Suprapubic skin (tissue), 4 donors: ENCODE data around the gene TTC22. TPM values are rescaled to one million over a fixed set of nuclear protein-coding genes. Genes with fewer than 3 reads are reported as not detected.

ENCODE experiments used
- DNase-seq, 2 donors: peaks; one replicate each; pipeline ENCODE4 v3.0.0-alpha.2; 2019; ENCODE audit warnings: low spot score in 2 of 2
- H3K27ac ChIP-seq: fragments of 200-600 bp; sonication (generic); one replicate; pipeline ENCODE4 v1.5.1; 2019
- H3K27me3 ChIP-seq: fragments of 200-600 bp; sonication (generic); one replicate; pipeline ENCODE4 v1.5.1; 2019
- H3K36me3 ChIP-seq: fragments of 200-600 bp; sonication (generic); one replicate; pipeline ENCODE4 v1.5.1; 2019
- H3K4me1 ChIP-seq: fragments of 200-600 bp; sonication (generic); one replicate; pipeline ENCODE4 v1.5.1; 2019
- H3K4me3 ChIP-seq: fragments of 200-600 bp; sonication (generic); one replicate; pipeline ENCODE4 v1.5.1; 2019; ENCODE audit warnings: mild to moderate bottlenecking
- H3K9me3 ChIP-seq: fragments of 200-600 bp; sonication (generic); one replicate; pipeline ENCODE4 v1.5.1; 2019
- EP300 ChIP-seq: sonication (generic); formaldehyde crosslinking; IDR thresholded peaks from one replicate; pipeline ENCODE4 v1.6.1; 2017; ENCODE audit warnings: antibody characterized with exemption
- POLR2A ChIP-seq, 2 donors: fragments of 450-650 bp; IDR thresholded peaks; one replicate each; pipeline ENCODE4 v1.6.1; 2017; ENCODE audit warnings: antibody characterized with exemption in 2 of 2, mild to moderate bottlenecking in 2 of 2, moderate library complexity in 2 of 2
- POLR2AphosphoS5 ChIP-seq, 3 donors: sonication (generic); formaldehyde crosslinking; IDR thresholded peaks; one replicate each; pipeline ENCODE4 v1.6.1; 2017; ENCODE audit warnings: antibody characterized with exemption in 3 of 3
- WGBS: methylation state at CpG from one replicate; pipeline ENCODE4 v1.1.5; 2018; 5-methylcytosine and 5-hydroxymethylcytosine counted together
- total RNA-seq, 4 donors: library from RNA; depleted of rRNA; stranded (reverse); fragments of >200 nt; gene quantifications; one replicate each; pipeline ENCODE4 v1.1.0, GENCODE V29; 2016
- TF ChIP-seq, protein P1 (sequence below), 2 donors: fragments of 200-600 bp in 1 of 2; fragments of 450-650 bp in 1 of 2; sonication (generic) in 1 of 2; IDR thresholded peaks; one replicate each; pipeline ENCODE4 v1.5.1; 2016 to 2019; ENCODE audit warnings: antibody characterized with exemption in 2 of 2, mild to moderate bottlenecking in 1 of 2, moderate library complexity in 1 of 2

The TTC22 gene
- total RNA-seq, 4 donors from 2014 or later: 37.4 to 64.0 (median 58.0) TPM

DNA sequence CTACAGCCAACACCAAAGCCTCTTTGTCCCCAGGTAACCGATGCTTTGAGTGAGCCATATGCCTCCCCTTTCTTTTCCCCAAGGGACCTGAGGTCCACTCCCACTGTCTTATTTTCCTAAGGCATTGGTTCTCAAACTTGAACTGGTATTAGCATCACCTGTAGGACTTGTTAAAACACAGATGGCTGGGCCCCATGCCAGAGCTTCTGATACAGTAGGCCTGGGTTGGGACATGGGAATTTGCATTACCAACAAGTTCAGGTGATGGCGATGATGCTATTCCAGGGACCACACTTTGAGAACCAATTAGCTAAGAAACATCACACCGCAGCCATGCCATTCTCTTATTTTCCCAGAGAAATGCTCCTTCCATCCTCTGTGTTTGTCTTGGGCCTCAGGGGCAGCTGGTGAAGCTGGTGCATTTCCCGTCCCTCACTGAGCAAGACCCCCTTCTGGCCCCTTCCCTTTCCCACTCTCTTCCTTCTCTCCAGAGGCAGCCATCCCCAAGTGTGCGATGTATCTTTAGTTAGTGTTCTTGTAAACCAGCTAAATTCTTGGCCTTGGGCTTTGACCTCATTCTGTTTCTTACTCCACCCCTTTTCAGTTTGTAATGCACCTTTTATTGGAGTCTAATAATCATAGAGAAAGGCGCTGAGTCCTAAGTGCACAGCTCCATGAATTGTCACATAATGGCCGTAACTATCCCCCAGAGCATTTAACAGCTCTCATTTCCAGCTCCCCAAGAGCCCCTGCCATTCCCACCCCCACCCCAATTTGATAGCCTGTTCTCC is 14.2 kb upstream of the TTC22 start:
- TF ChIP-seq POLR2AphosphoS5 (IDR thresholded peaks at IDR 0.05) (no peak), EP300 (no peak), POLR2A (IDR thresholded peaks at IDR 0.05) (no peak)
- TF ChIP-seq, protein P1, sequence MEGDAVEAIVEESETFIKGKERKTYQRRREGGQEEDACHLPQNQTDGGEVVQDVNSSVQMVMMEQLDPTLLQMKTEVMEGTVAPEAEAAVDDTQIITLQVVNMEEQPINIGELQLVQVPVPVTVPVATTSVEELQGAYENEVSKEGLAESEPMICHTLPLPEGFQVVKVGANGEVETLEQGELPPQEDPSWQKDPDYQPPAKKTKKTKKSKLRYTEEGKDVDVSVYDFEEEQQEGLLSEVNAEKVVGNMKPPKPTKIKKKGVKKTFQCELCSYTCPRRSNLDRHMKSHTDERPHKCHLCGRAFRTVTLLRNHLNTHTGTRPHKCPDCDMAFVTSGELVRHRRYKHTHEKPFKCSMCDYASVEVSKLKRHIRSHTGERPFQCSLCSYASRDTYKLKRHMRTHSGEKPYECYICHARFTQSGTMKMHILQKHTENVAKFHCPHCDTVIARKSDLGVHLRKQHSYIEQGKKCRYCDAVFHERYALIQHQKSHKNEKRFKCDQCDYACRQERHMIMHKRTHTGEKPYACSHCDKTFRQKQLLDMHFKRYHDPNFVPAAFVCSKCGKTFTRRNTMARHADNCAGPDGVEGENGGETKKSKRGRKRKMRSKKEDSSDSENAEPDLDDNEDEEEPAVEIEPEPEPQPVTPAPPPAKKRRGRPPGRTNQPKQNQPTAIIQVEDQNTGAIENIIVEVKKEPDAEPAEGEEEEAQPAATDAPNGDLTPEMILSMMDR (IDR thresholded peaks at IDR 0.05): no peak
- Histone ChIP-seq H3K36me3 (no peaks in the 10 kb centered on the region), H3K4me3 (no peak overlapping the region), H3K9me3 (no peaks in the 10 kb centered on the region), H3K4me1 (peaks cover 28% of the 10 kb centered on the region), H3K27ac (no peak overlapping the region), H3K27me3 (no peaks in the 10 kb centered on the region)
- WGBS: 64% methylated on average over 7 of the region's 7 CpGs
- peak; percentile 54 to 72 for DNase-seq

DNA sequence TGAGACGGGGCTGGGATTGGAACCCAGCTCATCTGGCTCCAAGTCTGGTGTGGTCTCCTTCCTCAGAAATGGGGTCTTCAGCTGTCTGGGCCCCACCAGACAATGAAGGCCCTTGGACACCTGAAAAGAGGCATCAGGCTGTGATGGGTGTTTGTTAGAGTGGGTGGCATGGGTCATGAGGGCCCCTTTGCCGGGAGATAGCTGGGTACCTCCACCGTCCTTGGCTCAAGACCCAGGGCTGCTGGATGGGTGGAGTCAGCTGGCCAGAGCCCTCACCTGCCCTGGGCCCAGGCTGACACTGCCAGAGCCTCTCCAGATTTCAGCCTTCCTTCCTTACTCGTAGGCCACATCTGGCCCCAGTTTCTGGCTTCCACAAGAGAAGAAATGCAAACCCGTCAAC is 13.4 kb upstream of the TTC22 start:
- Histone ChIP-seq H3K4me3 (no peak overlapping the region), H3K36me3 (no peaks in the 10 kb centered on the region), H3K9me3 (no peaks in the 10 kb centered on the region), H3K4me1 (peaks cover 28% of the 10 kb centered on the region), H3K27me3 (no peaks in the 10 kb centered on the region), H3K27ac (no peak overlapping the region)
- 76% methylated on average over 5 of the region's 5 CpGs for WGBS
- DNase-seq: peak; percentile 33 to 65
- TF ChIP-seq EP300: no peak
- no peak for TF ChIP-seq POLR2A (IDR thresholded peaks at IDR 0.05)
- no peak for TF ChIP-seq POLR2AphosphoS5 (IDR thresholded peaks at IDR 0.05)
- TF ChIP-seq, protein P1 (IDR thresholded peaks at IDR 0.05): no peak

DNA sequence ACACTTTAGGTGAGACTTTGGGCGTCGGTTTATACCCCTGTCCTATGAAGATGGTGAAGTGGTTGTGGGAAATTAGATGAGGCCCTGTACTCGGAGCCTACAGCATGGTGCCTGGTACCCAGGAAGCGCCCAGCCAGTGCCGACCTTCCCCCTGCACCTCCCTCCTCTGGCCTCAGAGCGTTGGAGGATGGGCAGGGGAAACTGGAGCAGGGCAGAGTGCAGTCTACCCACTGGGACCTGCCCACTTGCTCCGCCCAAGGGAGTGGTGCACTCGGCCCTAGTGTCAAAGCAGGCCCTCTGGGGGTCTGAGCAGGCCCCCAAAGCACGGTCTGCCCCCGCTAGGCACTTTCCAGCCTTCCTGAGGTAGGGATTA is 13.0 kb upstream of the TTC22 start:
- peak; percentile 42 to 45 for DNase-seq
- no peak overlapping the region for H3K4me3 ChIP-seq

DNA sequence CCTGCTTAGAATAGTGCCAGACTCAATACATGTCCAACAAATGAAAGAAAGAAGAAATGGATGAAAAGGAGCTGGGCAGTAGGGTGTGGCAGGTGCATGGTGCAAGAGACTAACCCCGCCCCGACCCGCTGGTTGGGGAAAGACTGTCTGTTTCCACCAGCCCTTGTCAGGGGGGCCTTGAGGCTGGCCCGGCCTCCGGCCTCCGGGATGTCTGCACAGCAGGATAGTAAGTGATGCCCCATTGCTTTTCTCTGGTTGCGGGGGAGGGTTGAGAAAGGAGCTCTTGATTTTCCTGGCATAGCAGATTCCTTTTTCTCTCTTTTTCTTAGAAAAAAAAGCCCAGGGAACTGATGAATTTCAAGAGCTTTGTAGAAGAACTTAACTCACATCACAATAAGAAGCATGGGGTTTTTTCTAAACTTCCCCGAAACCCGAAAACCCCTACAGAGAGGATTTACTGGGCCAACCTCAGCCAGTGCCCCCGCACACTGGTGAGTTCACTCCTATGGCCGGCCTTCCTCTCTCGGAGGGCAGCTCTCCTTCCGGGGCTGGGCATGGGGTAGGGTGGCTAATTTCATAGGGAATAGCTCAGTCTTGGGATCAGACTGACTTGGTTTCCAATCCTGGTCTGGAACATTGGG is 12.5 kb upstream of the TTC22 start:
- 70% methylated on average over 13 of the region's 13 CpGs for WGBS
- no peak overlapping the region for H3K27ac ChIP-seq
- peak; percentile 38 to 67 for DNase-seq
- H3K4me3 ChIP-seq: no peak overlapping the region
- no peaks in the 10 kb centered on the region for H3K36me3 ChIP-seq
- H3K9me3 ChIP-seq: no peaks in the 10 kb centered on the region
- H3K4me1 ChIP-seq: peaks cover 19% of the 10 kb centered on the region
- no peak for TF ChIP-seq EP300
- no peaks in the 10 kb centered on the region for H3K27me3 ChIP-seq

More for the DNA sequence above, 13.0 kb upstream of the TTC22 start:
- Histone ChIP-seq H3K36me3 (no peaks in the 10 kb centered on the region), H3K27ac (no peak overlapping the region), H3K4me1 (peaks cover 24% of the 10 kb centered on the region), H3K27me3 (no peaks in the 10 kb centered on the region), H3K9me3 (no peaks in the 10 kb centered on the region)
- TF ChIP-seq EP300: no peak
- no peak for TF ChIP-seq POLR2A (IDR thresholded peaks at IDR 0.05)
- TF ChIP-seq, protein P1 (IDR thresholded peaks at IDR 0.05): no peak
- no peak for TF ChIP-seq POLR2AphosphoS5 (IDR thresholded peaks at IDR 0.05)
- 63% methylated on average over 8 of the region's 10 CpGs for WGBS

DNA sequence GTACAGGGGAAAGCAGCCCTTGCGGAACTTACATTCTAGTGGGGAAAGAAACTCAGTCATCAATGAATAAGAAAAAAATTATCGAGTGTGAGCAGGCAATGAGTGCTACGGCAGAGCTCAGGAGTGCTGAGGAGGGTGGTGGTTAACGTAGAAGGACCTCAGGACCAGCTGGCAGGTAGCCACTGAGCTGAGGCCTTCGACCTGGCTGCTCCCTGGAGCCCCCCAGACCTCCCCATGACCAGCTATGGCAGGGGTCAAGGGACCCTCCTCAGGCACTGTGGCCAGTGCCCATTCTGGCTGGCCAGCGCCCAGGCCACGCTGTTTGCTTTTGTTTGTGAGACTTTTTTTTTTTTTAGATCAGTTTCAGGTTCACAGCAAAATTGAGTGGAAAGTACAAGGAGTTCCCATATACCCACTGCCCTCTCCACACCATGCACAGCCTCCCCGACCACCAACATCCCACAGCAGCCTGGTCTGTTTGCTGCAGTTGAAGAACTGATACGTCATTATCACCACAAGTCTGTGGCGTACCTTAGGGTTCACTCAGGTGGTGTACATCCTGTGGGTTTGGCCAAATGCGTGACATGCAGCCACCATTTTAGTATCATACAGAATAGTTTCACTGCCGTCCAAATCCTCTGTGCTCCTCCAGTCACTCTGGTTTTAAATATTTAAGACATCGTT is 11.8 kb upstream of the TTC22 start:
- H3K27me3 ChIP-seq: no peaks in the 10 kb centered on the region
- peak; percentile 20 to 53 for DNase-seq
- H3K36me3 ChIP-seq: no peaks in the 10 kb centered on the region
- H3K4me3 ChIP-seq: no peak overlapping the region
- TF ChIP-seq, protein P1 (IDR thresholded peaks at IDR 0.05): no peak
- TF ChIP-seq EP300 (no peak), POLR2A (IDR thresholded peaks at IDR 0.05) (no peak), POLR2AphosphoS5 (IDR thresholded peaks at IDR 0.05) (no peak)
- peaks cover 12% of the 10 kb centered on the region for H3K4me1 ChIP-seq
- WGBS: 86% methylated on average over 13 of the region's 13 CpGs
- no peaks in the 10 kb centered on the region for H3K9me3 ChIP-seq
- no peak overlapping the region for H3K27ac ChIP-seq
